WERI-Rb-1 (cell line): ENCODE measurements around the gene CHD3.
"Not testable (repeated sequence)": the region's sequence is repeated elsewhere in the genome, so short reads cannot be mapped to it uniquely, and the experiment has no call there.

Experiments used
- DNase-seq: peaks from one replicate; pipeline ENCODE4 v3.0.0-alpha.2; 2020
- H3K27ac ChIP-seq: fragments of 250-450 bp; sonication (Bioruptor Pico); 2 replicates; pipeline ENCODE4 v1.5.1; 2020; ENCODE audit warnings: mild to moderate bottlenecking, moderate library complexity
- H3K27me3 ChIP-seq: fragments of 250-450 bp; sonication (Bioruptor Pico); 2 replicates; pipeline ENCODE4 v1.5.1; 2021; ENCODE audit warnings: mild to moderate bottlenecking, low read depth, moderate library complexity; ENCODE audit not compliant: insufficient read depth, severe bottlenecking
- H3K36me3 ChIP-seq: fragments of 250-450 bp; sonication (Bioruptor Pico); 2 replicates; pipeline ENCODE4 v1.5.1; 2020; ENCODE audit warnings: mild to moderate bottlenecking, moderate library complexity
- H3K4me3 ChIP-seq: 2 replicates; pipeline ENCODE4 v1.5.1; 2011; ENCODE audit warnings: low read depth, mild to moderate bottlenecking, control low read depth, low read length
- H3K9me3 ChIP-seq: fragments of 250-450 bp; sonication (Bioruptor Pico); 2 replicates; pipeline ENCODE4 v1.5.1; 2021; ENCODE audit warnings: mild to moderate bottlenecking, moderate library complexity; ENCODE audit not compliant: severe bottlenecking
- TF ChIP-seq, protein P1 (sequence below): IDR thresholded peaks from 2 replicates; pipeline ENCODE4 v1.5.1; 2011; ENCODE audit warnings: low read depth, mild to moderate bottlenecking, control low read depth, inconsistent platforms, low read length

The CHD3 gene

GRCh38 chr17:7945651-7946050 is 57.1 kb downstream of the CHD3 start:
- peaks cover 86% of the 10 kb centered on the region for H3K36me3 ChIP-seq
- no peaks in the 10 kb centered on the region for H3K27me3 ChIP-seq
- H3K4me3 ChIP-seq, result no peak overlapping the region
- TF ChIP-seq, protein P1, sequence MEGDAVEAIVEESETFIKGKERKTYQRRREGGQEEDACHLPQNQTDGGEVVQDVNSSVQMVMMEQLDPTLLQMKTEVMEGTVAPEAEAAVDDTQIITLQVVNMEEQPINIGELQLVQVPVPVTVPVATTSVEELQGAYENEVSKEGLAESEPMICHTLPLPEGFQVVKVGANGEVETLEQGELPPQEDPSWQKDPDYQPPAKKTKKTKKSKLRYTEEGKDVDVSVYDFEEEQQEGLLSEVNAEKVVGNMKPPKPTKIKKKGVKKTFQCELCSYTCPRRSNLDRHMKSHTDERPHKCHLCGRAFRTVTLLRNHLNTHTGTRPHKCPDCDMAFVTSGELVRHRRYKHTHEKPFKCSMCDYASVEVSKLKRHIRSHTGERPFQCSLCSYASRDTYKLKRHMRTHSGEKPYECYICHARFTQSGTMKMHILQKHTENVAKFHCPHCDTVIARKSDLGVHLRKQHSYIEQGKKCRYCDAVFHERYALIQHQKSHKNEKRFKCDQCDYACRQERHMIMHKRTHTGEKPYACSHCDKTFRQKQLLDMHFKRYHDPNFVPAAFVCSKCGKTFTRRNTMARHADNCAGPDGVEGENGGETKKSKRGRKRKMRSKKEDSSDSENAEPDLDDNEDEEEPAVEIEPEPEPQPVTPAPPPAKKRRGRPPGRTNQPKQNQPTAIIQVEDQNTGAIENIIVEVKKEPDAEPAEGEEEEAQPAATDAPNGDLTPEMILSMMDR, result no peak
- no peak overlapping the region for H3K27ac ChIP-seq
- no peaks in the 10 kb centered on the region for H3K9me3 ChIP-seq
- no peak for DNase-seq

DNA sequence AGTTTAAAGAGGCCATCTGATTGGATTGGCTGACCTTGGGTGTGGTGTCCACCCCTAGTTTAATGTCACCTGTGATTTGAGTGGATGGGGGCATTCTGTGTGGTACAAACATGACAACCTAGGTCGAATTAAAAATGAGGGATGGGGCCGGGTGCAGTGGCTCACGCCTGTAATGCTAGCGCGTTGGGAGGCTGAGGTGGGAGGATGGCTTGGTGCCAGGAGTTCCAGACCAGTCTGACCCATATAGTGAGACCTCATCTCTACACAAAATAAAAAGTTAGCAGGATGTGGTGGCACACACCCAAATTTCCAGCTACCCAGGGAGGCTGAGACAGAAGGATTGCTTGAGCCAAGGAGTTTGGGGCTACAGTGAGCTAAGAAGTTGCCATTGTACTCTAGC is 57.9 kb downstream of the CHD3 start:
- no peak overlapping the region for H3K4me3 ChIP-seq
- no peak overlapping the region for H3K27ac ChIP-seq
- peaks cover 78% of the 10 kb centered on the region for H3K36me3 ChIP-seq
- no peaks in the 10 kb centered on the region for H3K9me3 ChIP-seq
- H3K27me3 ChIP-seq, result no peaks in the 10 kb centered on the region
- DNase-seq, result no peak
- TF ChIP-seq, protein P1, result no peak

DNA sequence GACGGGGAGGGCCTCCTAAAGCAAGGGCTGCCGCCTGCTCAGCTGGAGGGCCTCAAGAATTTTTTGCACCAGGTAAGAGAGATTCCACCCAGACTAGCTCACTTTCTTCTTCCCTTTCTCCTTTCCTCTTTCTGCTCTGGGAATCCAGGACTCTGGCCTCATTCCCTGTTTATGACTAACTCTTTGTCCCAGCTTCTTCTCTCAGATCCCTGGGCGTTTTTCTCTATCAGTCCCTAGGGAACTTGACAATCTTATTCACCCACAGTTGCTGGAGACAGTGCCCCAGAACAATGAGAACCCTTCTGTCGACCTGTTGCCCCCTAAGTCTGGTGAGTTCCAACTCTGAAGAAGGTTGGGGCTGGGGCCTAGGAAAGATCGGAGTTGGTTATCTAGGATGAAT is 59.1 kb downstream of the CHD3 start:
- TF ChIP-seq, protein P1, result no peak
- no peaks in the 10 kb centered on the region for H3K27me3 ChIP-seq
- H3K27ac ChIP-seq, result no peak overlapping the region
- H3K9me3 ChIP-seq, result no peaks in the 10 kb centered on the region
- H3K4me3 ChIP-seq, result no peak overlapping the region
- no peak for DNase-seq
- peaks cover 71% of the 10 kb centered on the region for H3K36me3 ChIP-seq

GRCh38 chr17:7950578-7950977 is 62.0 kb downstream of the CHD3 start:
- H3K9me3 ChIP-seq, result no peaks in the 10 kb centered on the region
- TF ChIP-seq, protein P1, result no peak
- no peak overlapping the region for H3K27ac ChIP-seq
- peaks cover 45% of the 10 kb centered on the region for H3K36me3 ChIP-seq
- H3K27me3 ChIP-seq, result no peaks in the 10 kb centered on the region
- DNase-seq, result no peak
- no peak overlapping the region for H3K4me3 ChIP-seq

- no peak for DNase-seq
- TF ChIP-seq, protein P1, result no peak
- H3K27ac ChIP-seq, result no peak overlapping the region
Measured at GRCh38 chr17:7951143-7951792, 62.7 kb downstream of the CHD3 start.

DNA sequence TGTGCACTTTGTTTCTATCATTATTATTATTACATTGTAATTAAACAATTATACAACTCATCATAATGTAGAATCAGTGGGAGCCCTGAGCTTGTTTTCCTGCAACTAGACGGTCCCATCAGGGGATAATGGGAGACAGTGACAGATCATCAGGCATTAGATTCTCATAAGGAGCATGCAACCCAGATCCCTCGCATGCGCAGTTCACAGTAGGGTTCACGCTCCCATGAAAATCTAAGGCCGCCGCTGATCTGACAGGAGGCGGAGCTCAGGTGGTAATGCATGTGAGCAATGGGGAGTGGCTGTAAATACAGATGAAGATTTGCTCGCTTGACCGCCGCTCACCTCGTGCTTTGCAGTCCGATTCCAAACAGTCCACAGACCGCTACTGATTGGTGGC is 64.7 kb downstream of the CHD3 start:
- peaks cover 19% of the 10 kb centered on the region for H3K36me3 ChIP-seq
- H3K9me3 ChIP-seq, H3K27me3 ChIP-seq, H3K27ac ChIP-seq, DNase-seq, H3K4me3 ChIP-seq: not testable (repeated sequence)

More at GRCh38 chr17:7951143-7951792, 62.7 kb downstream of the CHD3 start:
- H3K9me3 ChIP-seq, result no peaks in the 10 kb centered on the region
- H3K36me3 ChIP-seq, result peaks cover 38% of the 10 kb centered on the region
- no peak overlapping the region for H3K4me3 ChIP-seq
- H3K27me3 ChIP-seq, result no peaks in the 10 kb centered on the region
